GM06990 (cell line): ENCODE results near the gene KLHL21.
A peak's percentile ranks its signal among the peaks of the same experiment; 100 is the strongest.
"Not testable (repeated sequence)": the region's sequence is repeated elsewhere in the genome, so short reads cannot be mapped to it uniquely, and the experiment has no call there.

Experiments used
- DNase-seq: peaks from one replicate; pipeline ENCODE4 v3.0.0-alpha.2; 2011; ENCODE audit not compliant: insufficient read length; ENCODE audit errors: extremely low read depth
- H3K27me3 ChIP-seq: replicated peaks from 2 replicates; pipeline ENCODE4 v1.6.0; 2011; ENCODE audit warnings: low read length; ENCODE audit not compliant: control insufficient read depth, insufficient read depth
- H3K36me3 ChIP-seq: 2 replicates; pipeline ENCODE4 v1.5.1; 2011; ENCODE audit warnings: low read length; ENCODE audit not compliant: control insufficient read depth, insufficient read depth
- H3K4me3 ChIP-seq: replicated peaks from 2 replicates; pipeline ENCODE4 v1.5.1; 2011; ENCODE audit warnings: low read depth, mild to moderate bottlenecking, control low read depth, low read length
- CTCF ChIP-seq: IDR thresholded peaks from 2 replicates; pipeline ENCODE4 v1.5.1; 2011; ENCODE audit warnings: low read length, control low read depth, mild to moderate bottlenecking, inconsistent platforms; ENCODE audit not compliant: insufficient read depth, poor library complexity, severe bottlenecking

The KLHL21 gene

GRCh38 chr1:6570100-6570499, 32.6 kb downstream of the KLHL21 start:
- no peak for DNase-seq
- no peak for TF ChIP-seq CTCF
- H3K4me3 ChIP-seq: no peak overlapping the region
- no peaks in the 10 kb centered on the region for H3K27me3 ChIP-seq
- H3K36me3 ChIP-seq: no peaks in the 10 kb centered on the region

GRCh38 chr1:6569033-6569432, 33.6 kb downstream of the KLHL21 start:
- Histone ChIP-seq H3K4me3 (no peak overlapping the region), H3K36me3 (no peaks in the 10 kb centered on the region), H3K27me3 (no peaks in the 10 kb centered on the region; the same call in 1 of the 2 replicates)
- DNase-seq: no peak
- TF ChIP-seq CTCF: no peak

- no peaks in the 10 kb centered on the region for H3K36me3 ChIP-seq
- no peak for DNase-seq
- no peaks in the 10 kb centered on the region; the same call in 1 of the 2 replicates for H3K27me3 ChIP-seq
- TF ChIP-seq CTCF: no peak
- H3K4me3 ChIP-seq: no peak overlapping the region
These were observed 42.4 kb downstream of the KLHL21 start for GRCh38 chr1:6560267-6560666.

- not testable (repeated sequence) for H3K4me3 ChIP-seq, DNase-seq, H3K36me3 ChIP-seq, H3K27me3 ChIP-seq
These were observed 43.5 kb downstream of the KLHL21 start for GRCh38 chr1:6559161-6559560.

- Histone ChIP-seq H3K4me3 (no peak overlapping the region), H3K27me3 (no peaks in the 10 kb centered on the region), H3K36me3 (no peaks in the 10 kb centered on the region)
- no peak for TF ChIP-seq CTCF
- no peak for DNase-seq
These were observed 45.1 kb downstream of the KLHL21 start for GRCh38 chr1:6557597-6557996.

- no peaks in the 10 kb centered on the region for H3K27me3 ChIP-seq
- no peak for TF ChIP-seq CTCF
- peak; percentile 15 for DNase-seq
- H3K36me3 ChIP-seq: peaks cover 4% of the 10 kb centered on the region
- H3K4me3 ChIP-seq: peak within 1 kb of the TSS; percentile 91
These were observed 47.5 kb downstream of the KLHL21 start, which contains the start of gene TAS1R1 for GRCh38 chr1:6554907-6555778. TAS1R1 (plus strand) TSS chr1:6555307; CDS start chr1:6555374, 67 bp downstream.
